K562 (cell line): ENCODE results near the gene DHRS3. TPM values are rescaled to one million over a fixed set of nuclear protein-coding genes. Genes with fewer than 3 reads are reported as not detected.
A peak's percentile ranks its signal among the peaks of the same experiment; 100 is the strongest.

ENCODE experiments used
- DMBX1 ChIP-seq: fragments of 250-450 bp; sonication (Bioruptor Pico); IDR thresholded peaks from 2 replicates; pipeline ENCODE4 v1.8.0; 2022; ENCODE audit warnings: inconsistent platforms, mild to moderate bottlenecking, moderate library complexity, borderline replicate concordance
- EZH2 ChIP-seq: IDR thresholded peaks from 2 replicates; pipeline ENCODE4 v1.6.1; 2012; ENCODE audit warnings: low read depth, mild to moderate bottlenecking, inconsistent platforms, low read length, borderline replicate concordance
- HMGN3 ChIP-seq: IDR thresholded peaks from 2 replicates; pipeline ENCODE4 v1.6.1; 2011; ENCODE audit warnings: borderline replicate concordance, low read depth, mild to moderate bottlenecking, mixed read lengths, low read length; ENCODE audit not compliant: insufficient read length; ENCODE audit errors: extremely low read depth
- MAFG ChIP-seq: fragments of 450-650 bp; conservative IDR thresholded peaks from 2 replicates; pipeline ENCODE4 v1.6.1; 2016; ENCODE audit warnings: missing genetic modification characterization, missing compliant biosample characterization
- NFE2 ChIP-seq: IDR thresholded peaks from 2 replicates; pipeline ENCODE4 v1.6.1; 2014; ENCODE audit warnings: antibody characterized with exemption, low read depth
- NONO ChIP-seq, 2 experiments: fragments of 200-400 bp in 1 of 2; fragments of 450-650 bp in 1 of 2; formaldehyde crosslinking in 1 of 2; IDR thresholded peaks; 2 replicates each; pipeline ENCODE4 v1.6.1; 2017; ENCODE audit warnings: low read depth in 2 of 2, mild to moderate bottlenecking in 2 of 2, moderate library complexity in 2 of 2, low read length in 1 of 2
- NRF1 ChIP-seq, 2 experiments: fragments of 450-650 bp; IDR thresholded peaks in 1 of 2; conservative IDR thresholded peaks in 1 of 2; 2 replicates each; pipeline ENCODE4 v1.6.1; 2014; ENCODE audit warnings: mild to moderate bottlenecking in 2 of 2
- OTX1 ChIP-seq: fragments of 450-650 bp; formaldehyde crosslinking; IDR thresholded peaks from 2 replicates; pipeline ENCODE4 v1.4.0; 2022; ENCODE audit warnings: mild to moderate bottlenecking
- PML ChIP-seq: IDR thresholded peaks from 2 replicates; pipeline ENCODE4 v1.6.1; 2012; ENCODE audit warnings: low read length, inconsistent platforms
- SRSF3 ChIP-seq: fragments of 200-400 bp; formaldehyde crosslinking; IDR thresholded peaks from 2 replicates; pipeline ENCODE4 v1.6.1; 2016; ENCODE audit warnings: mild to moderate bottlenecking, low read length, moderate library complexity; ENCODE audit not compliant: insufficient read depth
- ZNF23 ChIP-seq: fragments of 250-450 bp; sonication (Bioruptor Pico); IDR thresholded peaks from 2 replicates; pipeline ENCODE4 v1.4.0; 2020; ENCODE audit warnings: mild to moderate bottlenecking
- ZNF253 ChIP-seq: fragments of 250-450 bp; sonication (Bioruptor Pico); conservative IDR thresholded peaks from 2 replicates; pipeline ENCODE4 v1.6.1; 2021; ENCODE audit warnings: mild to moderate bottlenecking
- polyA plus RNA-seq, 8 experiments: library from polyadenylated mRNA; depleted of rRNA in 4 of 8; stranded (reverse) in 5 of 8; unstranded in 3 of 8; fragments of >200 nt; fragmentation: Nextera tagmentation in 2 of 8; fragmentation: Illumina TruSeq in 1 of 8; extraction: Ambion mirVana in 2 of 8; extraction: Trizol in 1 of 8; gene quantifications; 2 replicates each; pipeline versions ENCODE4 v1.2.1 to v1.2.3, GENCODE V29; 2011 to 2014; ENCODE audit warnings: inconsistent platforms in 1 of 8, missing spikeins in 1 of 8
- total RNA-seq, 7 experiments: library from RNA; depleted of rRNA in 6 of 7; stranded (reverse); fragments of >200 nt in 6 of 7; fragmentation: Illumina TruSeq in 2 of 7; extraction: Trizol in 2 of 7; gene quantifications; 2 replicates each; pipeline versions ENCODE4 v1.2.1 to v1.2.3, GENCODE V29; 2011 to 2021; ENCODE audit warnings: low replicate concordance in 1 of 7
- TF ChIP-seq, protein P1 (sequence below): fragments of 450-650 bp; IDR thresholded peaks from 2 replicates; pipeline ENCODE4 v1.6.1; 2017; ENCODE audit warnings: antibody characterized with exemption, mild to moderate bottlenecking
- TF ChIP-seq, protein P2 (sequence below): fragments of 450-650 bp; formaldehyde crosslinking; IDR thresholded peaks from 2 replicates; pipeline ENCODE4 v1.4.0; 2020; ENCODE audit warnings: mild to moderate bottlenecking, moderate library complexity
- TF ChIP-seq, protein P3 (sequence below): fragments of 450-650 bp; conservative IDR thresholded peaks from 2 replicates; pipeline ENCODE4 v1.6.1; 2016; ENCODE audit warnings: missing genetic modification characterization, low read depth, mild to moderate bottlenecking, control low read depth, missing compliant biosample characterization

DHRS3 gene
- total and polyA plus RNA-seq, 9 of the 15 experiments (the other 6 are each of a cell fraction or from before 2014, with no cell fraction given), result 21.0 to 116 (median 58.7) TPM

DNA sequence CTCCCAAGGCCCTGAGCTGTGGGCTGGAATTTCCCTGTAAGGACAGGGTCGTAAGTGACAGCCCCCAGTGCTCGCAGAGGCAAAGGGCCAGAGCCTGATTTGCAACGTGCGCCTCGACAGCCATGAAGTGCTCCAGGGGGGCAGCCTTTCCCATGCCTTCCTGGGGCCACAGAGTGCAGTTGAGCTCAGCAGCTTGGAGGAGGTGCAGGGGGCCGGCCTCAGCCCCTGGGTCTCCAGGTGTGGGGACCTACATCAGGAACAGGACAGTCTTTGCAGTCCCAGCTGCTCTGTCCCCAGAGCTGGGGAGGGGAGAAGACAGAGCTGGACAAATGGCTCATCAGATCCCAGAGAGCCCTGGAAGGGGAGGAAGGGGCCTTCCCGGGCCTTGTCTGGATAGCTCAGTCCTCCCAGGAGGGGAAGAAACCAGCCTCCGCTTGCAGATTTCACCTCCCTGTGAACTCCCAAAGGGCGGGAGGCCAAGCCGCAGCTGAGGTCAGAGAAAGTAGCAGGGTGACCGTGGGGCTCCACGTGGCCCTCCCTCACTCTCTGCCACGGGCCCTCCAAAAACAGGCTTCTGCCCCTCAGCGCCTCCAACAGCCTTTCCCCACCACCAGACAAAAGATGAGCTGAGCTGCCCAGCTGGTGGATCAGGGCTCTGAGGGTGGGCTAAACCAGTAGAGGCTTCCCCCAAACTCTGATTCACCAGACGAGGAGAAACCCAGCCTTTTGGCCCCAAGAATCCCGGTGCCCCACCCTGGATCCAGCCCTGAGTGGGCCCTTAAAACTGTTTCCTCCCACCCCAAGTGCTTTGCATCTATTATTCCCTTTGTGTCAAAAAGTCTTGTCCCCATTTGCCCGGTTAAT lies 76.5 kb downstream of the DHRS3 start (continued):
- TF ChIP-seq, protein P1, sequence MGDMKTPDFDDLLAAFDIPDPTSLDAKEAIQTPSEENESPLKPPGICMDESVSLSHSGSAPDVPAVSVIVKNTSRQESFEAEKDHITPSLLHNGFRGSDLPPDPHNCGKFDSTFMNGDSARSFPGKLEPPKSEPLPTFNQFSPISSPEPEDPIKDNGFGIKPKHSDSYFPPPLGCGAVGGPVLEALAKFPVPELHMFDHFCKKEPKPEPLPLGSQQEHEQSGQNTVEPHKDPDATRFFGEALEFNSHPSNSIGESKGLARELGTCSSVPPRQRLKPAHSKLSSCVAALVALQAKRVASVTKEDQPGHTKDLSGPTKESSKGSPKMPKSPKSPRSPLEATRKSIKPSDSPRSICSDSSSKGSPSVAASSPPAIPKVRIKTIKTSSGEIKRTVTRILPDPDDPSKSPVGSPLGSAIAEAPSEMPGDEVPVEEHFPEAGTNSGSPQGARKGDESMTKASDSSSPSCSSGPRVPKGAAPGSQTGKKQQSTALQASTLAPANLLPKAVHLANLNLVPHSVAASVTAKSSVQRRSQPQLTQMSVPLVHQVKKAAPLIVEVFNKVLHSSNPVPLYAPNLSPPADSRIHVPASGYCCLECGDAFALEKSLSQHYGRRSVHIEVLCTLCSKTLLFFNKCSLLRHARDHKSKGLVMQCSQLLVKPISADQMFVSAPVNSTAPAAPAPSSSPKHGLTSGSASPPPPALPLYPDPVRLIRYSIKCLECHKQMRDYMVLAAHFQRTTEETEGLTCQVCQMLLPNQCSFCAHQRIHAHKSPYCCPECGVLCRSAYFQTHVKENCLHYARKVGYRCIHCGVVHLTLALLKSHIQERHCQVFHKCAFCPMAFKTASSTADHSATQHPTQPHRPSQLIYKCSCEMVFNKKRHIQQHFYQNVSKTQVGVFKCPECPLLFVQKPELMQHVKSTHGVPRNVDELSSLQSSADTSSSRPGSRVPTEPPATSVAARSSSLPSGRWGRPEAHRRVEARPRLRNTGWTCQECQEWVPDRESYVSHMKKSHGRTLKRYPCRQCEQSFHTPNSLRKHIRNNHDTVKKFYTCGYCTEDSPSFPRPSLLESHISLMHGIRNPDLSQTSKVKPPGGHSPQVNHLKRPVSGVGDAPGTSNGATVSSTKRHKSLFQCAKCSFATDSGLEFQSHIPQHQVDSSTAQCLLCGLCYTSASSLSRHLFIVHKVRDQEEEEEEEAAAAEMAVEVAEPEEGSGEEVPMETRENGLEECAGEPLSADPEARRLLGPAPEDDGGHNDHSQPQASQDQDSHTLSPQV, result peak; percentile 98
- TF ChIP-seq, protein P2, sequence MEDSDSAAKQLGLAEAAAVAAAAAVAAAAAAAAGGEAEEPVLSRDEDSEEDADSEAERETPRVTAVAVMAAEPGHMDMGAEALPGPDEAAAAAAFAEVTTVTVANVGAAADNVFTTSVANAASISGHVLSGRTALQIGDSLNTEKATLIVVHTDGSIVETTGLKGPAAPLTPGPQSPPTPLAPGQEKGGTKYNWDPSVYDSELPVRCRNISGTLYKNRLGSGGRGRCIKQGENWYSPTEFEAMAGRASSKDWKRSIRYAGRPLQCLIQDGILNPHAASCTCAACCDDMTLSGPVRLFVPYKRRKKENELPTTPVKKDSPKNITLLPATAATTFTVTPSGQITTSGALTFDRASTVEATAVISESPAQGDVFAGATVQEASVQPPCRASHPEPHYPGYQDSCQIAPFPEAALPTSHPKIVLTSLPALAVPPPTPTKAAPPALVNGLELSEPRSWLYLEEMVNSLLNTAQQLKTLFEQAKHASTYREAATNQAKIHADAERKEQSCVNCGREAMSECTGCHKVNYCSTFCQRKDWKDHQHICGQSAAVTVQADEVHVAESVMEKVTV (CRISPR knock-in tag), result no peak
- TF ChIP-seq MAFG (tag) (no peak), ZNF23 (CRISPR knock-in tag) (no peak), NONO (IDR thresholded peaks at IDR 0.05; ENCODE audit: low read depth in 2 of 2, low read length in 1 of 2) (no peak; a peak in 1 of 4 replicates), NFE2 (no peak; the same call in 1 of the 2 replicates), HMGN3 (peak; percentile 65), OTX1 (CRISPR knock-in tag) (no peak), EZH2 (no peak), PML (no peak), SRSF3 (no peak), NRF1 (conservative IDR thresholded peaks at IDR 0.05 in 1 of 2, IDR thresholded peaks at IDR 0.05 in 1 of 2) (no peak; a peak in 1 of 4 replicates), ZNF253 (CRISPR knock-in tag) (no peak), DMBX1 (CRISPR knock-in tag) (peak; percentile 81)
- TF ChIP-seq, protein P3, sequence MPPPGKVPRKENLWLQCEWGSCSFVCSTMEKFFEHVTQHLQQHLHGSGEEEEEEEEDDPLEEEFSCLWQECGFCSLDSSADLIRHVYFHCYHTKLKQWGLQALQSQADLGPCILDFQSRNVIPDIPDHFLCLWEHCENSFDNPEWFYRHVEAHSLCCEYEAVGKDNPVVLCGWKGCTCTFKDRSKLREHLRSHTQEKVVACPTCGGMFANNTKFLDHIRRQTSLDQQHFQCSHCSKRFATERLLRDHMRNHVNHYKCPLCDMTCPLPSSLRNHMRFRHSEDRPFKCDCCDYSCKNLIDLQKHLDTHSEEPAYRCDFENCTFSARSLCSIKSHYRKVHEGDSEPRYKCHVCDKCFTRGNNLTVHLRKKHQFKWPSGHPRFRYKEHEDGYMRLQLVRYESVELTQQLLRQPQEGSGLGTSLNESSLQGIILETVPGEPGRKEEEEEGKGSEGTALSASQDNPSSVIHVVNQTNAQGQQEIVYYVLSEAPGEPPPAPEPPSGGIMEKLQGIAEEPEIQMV, result no peak
